Muscle layer of colon (tissue), 2 donors: ENCODE data around the gene CCDC152.
A peak's percentile ranks its signal among the peaks of the same experiment; 100 is the strongest.
"Not testable (repeated sequence)": the region's sequence is repeated elsewhere in the genome, so short reads cannot be mapped to it uniquely, and the experiment has no call there.

Experiments used
- H3K27ac ChIP-seq: one replicate; pipeline ENCODE4 v1.7.0; 2013; ENCODE audit warnings: low read depth, mild to moderate bottlenecking, low read length, moderate library complexity
- H3K27me3 ChIP-seq, 2 donors: one replicate each; pipeline ENCODE4 v1.7.0; 2013; ENCODE audit warnings: low read length in 2 of 2, mild to moderate bottlenecking in 2 of 2; ENCODE audit not compliant: insufficient read depth in 2 of 2, control insufficient read depth in 1 of 2
- H3K36me3 ChIP-seq: one replicate; pipeline ENCODE4 v1.7.0; 2013; ENCODE audit warnings: mild to moderate bottlenecking, low read length; ENCODE audit not compliant: insufficient read depth
- H3K4me1 ChIP-seq: one replicate; pipeline ENCODE4 v1.7.0; 2013; ENCODE audit warnings: mild to moderate bottlenecking, low read length; ENCODE audit not compliant: insufficient read depth
- H3K4me3 ChIP-seq, 2 donors: one replicate each; pipeline ENCODE4 v1.7.0; 2013; ENCODE audit warnings: low read length in 2 of 2, low read depth in 1 of 2, mild to moderate bottlenecking in 1 of 2, moderate library complexity in 1 of 2
- H3K9ac ChIP-seq: one replicate; pipeline ENCODE4 v1.7.0; 2013; ENCODE audit warnings: low read length
- H3K9me3 ChIP-seq: one replicate; pipeline ENCODE4 v1.7.0; 2013; ENCODE audit warnings: mild to moderate bottlenecking, low read length
- donor health status: abdominal sarcoma.
- donor health status: Adenocarcinoma of cecum.

CCDC152 gene

GRCh38 chr5:42756606-42757601 lies at the start of gene CCDC152:
TSS of gene CCDC152 (plus strand) at chr5:42756818. CDS start at chr5:42759122, 2,304 bp downstream.
- H3K4me1 ChIP-seq = no peaks in the 10 kb centered on the region
- no peak within 1 kb of the TSS for H3K27ac ChIP-seq
- H3K9me3 ChIP-seq = no peaks in the 10 kb centered on the region
- no peak within 1 kb of the TSS for H3K9ac ChIP-seq
- H3K36me3 ChIP-seq = no peaks in the 10 kb centered on the region
- H3K4me3 ChIP-seq = peak within 1 kb of the TSS in 1 of 2 donors; percentile 39
- peaks cover 0 to 5% of the 10 kb centered on the region in 2 donors for H3K27me3 ChIP-seq

GRCh38 chr5:42715785-42716184 lies 40.8 kb upstream of the CCDC152 start:
- no peak overlapping the region for H3K9ac ChIP-seq
- H3K4me1 ChIP-seq = no peaks in the 10 kb centered on the region
- H3K27ac ChIP-seq = no peak overlapping the region
- H3K9me3 ChIP-seq = no peaks in the 10 kb centered on the region
- H3K4me3 ChIP-seq = no peak overlapping the region
- H3K27me3 ChIP-seq = no peaks in the 10 kb centered on the region
- H3K36me3 ChIP-seq = peaks cover 5% of the 10 kb centered on the region

GRCh38 chr5:42718591-42718990 lies 38.0 kb upstream of the CCDC152 start:
- Histone ChIP-seq H3K9me3 (no peaks in the 10 kb centered on the region), H3K9ac (no peak overlapping the region), H3K36me3 (peaks cover 5% of the 10 kb centered on the region), H3K4me3 (no peak overlapping the region), H3K27ac (no peak overlapping the region), H3K27me3 (no peaks in the 10 kb centered on the region), H3K4me1 (no peaks in the 10 kb centered on the region)

GRCh38 chr5:42719034-42719433 lies 37.6 kb upstream of the CCDC152 start:
- no peaks in the 10 kb centered on the region for H3K9me3 ChIP-seq
- no peaks in the 10 kb centered on the region for H3K4me1 ChIP-seq
- no peaks in the 10 kb centered on the region for H3K27me3 ChIP-seq
- H3K36me3 ChIP-seq = peaks cover 5% of the 10 kb centered on the region
- no peak overlapping the region for H3K27ac ChIP-seq
- no peak overlapping the region for H3K4me3 ChIP-seq
- no peak overlapping the region for H3K9ac ChIP-seq

GRCh38 chr5:42720251-42720650 lies 36.4 kb upstream of the CCDC152 start:
- Histone ChIP-seq H3K9ac (no peak overlapping the region), H3K4me1 (no peaks in the 10 kb centered on the region), H3K4me3 (no peak overlapping the region), H3K9me3 (no peaks in the 10 kb centered on the region), H3K27ac (no peak overlapping the region), H3K27me3 (no peaks in the 10 kb centered on the region), H3K36me3 (peaks cover 5% of the 10 kb centered on the region)

- Histone ChIP-seq H3K27ac (no peak overlapping the region), H3K9ac (no peak overlapping the region), H3K4me3 (no peak overlapping the region), H3K9me3 (no peaks in the 10 kb centered on the region), H3K27me3 (no peaks in the 10 kb centered on the region), H3K36me3 (peaks cover 5% of the 10 kb centered on the region), H3K4me1 (no peaks in the 10 kb centered on the region)
These were observed 35.1 kb upstream of the CCDC152 start for GRCh38 chr5:42721484-42721883.

- H3K27me3 ChIP-seq, H3K4me1 ChIP-seq, H3K36me3 ChIP-seq, H3K4me3 ChIP-seq, H3K9me3 ChIP-seq, H3K27ac ChIP-seq, H3K9ac ChIP-seq: not testable (repeated sequence)
These were observed 22.0 kb upstream of the CCDC152 start for GRCh38 chr5:42734531-42735058.

GRCh38 chr5:42740920-42741319 lies 15.7 kb upstream of the CCDC152 start:
- Histone ChIP-seq H3K27ac (no peak overlapping the region), H3K9me3 (no peaks in the 10 kb centered on the region), H3K36me3 (no peaks in the 10 kb centered on the region), H3K9ac (no peak overlapping the region), H3K27me3 (no peaks in the 10 kb centered on the region), H3K4me1 (no peaks in the 10 kb centered on the region), H3K4me3 (no peak overlapping the region)

GRCh38 chr5:42745426-42745825 lies 11.2 kb upstream of the CCDC152 start:
- H3K9me3 ChIP-seq = no peaks in the 10 kb centered on the region
- H3K36me3 ChIP-seq = no peaks in the 10 kb centered on the region
- no peaks in the 10 kb centered on the region for H3K27me3 ChIP-seq
- no peaks in the 10 kb centered on the region for H3K4me1 ChIP-seq
- no peak overlapping the region for H3K9ac ChIP-seq
- H3K27ac ChIP-seq = no peak overlapping the region
- H3K4me3 ChIP-seq = no peak overlapping the region

GRCh38 chr5:42745856-42746255 lies 10.8 kb upstream of the CCDC152 start:
- no peaks in the 10 kb centered on the region for H3K27me3 ChIP-seq
- no peak overlapping the region for H3K9ac ChIP-seq
- no peaks in the 10 kb centered on the region for H3K4me1 ChIP-seq
- H3K4me3 ChIP-seq = no peak overlapping the region
- H3K36me3 ChIP-seq = no peaks in the 10 kb centered on the region
- H3K27ac ChIP-seq = no peak overlapping the region
- H3K9me3 ChIP-seq = no peaks in the 10 kb centered on the region

- no peaks in the 10 kb centered on the region for H3K27me3 ChIP-seq
- H3K27ac ChIP-seq = no peak overlapping the region
- no peak overlapping the region for H3K9ac ChIP-seq
- no peaks in the 10 kb centered on the region for H3K9me3 ChIP-seq
- H3K36me3 ChIP-seq = no peaks in the 10 kb centered on the region
- no peaks in the 10 kb centered on the region for H3K4me1 ChIP-seq
- no peak overlapping the region for H3K4me3 ChIP-seq
These were observed 7.6 kb upstream of the CCDC152 start for GRCh38 chr5:42749020-42749419.
